Neuronal stem cell (in vitro differentiated cells): ENCODE data around the gene DIP2B.

Experiments used
- DNase-seq: peaks from one replicate; pipeline ENCODE4 v3.0.0-alpha.2; 2013; ENCODE audit warnings: low spot score
- H2AFZ ChIP-seq: one replicate; pipeline ENCODE4 v1.6.1; 2013; ENCODE audit warnings: mild to moderate bottlenecking, low read length, inconsistent platforms
- H2AK5ac ChIP-seq: 2 replicates; pipeline ENCODE4 v1.6.1; 2013; ENCODE audit warnings: low read depth, mild to moderate bottlenecking, inconsistent platforms, low read length, moderate library complexity, mixed read lengths
- H2BK120ac ChIP-seq: 2 replicates; pipeline ENCODE4 v1.6.1; 2013; ENCODE audit warnings: low read depth, mild to moderate bottlenecking, inconsistent platforms, low read length, moderate library complexity, mixed read lengths
- H2BK12ac ChIP-seq: one replicate; pipeline ENCODE4 v1.6.1; 2013; ENCODE audit warnings: low read length, inconsistent platforms
- H2BK15ac ChIP-seq: 2 replicates; pipeline ENCODE4 v1.6.1; 2013; ENCODE audit warnings: mild to moderate bottlenecking, low read length, inconsistent platforms, mixed read lengths
- H2BK5ac ChIP-seq: one replicate; pipeline ENCODE4 v1.6.1; 2013; ENCODE audit warnings: inconsistent platforms, mild to moderate bottlenecking, low read length, moderate library complexity
- H3K14ac ChIP-seq: one replicate; pipeline ENCODE4 v1.6.1; 2013; ENCODE audit warnings: low read length, inconsistent platforms
- H3K18ac ChIP-seq: 2 replicates; pipeline ENCODE4 v1.6.1; 2013; ENCODE audit warnings: low read length, inconsistent platforms
- H3K23ac ChIP-seq: 2 replicates; pipeline ENCODE4 v1.6.1; 2013; ENCODE audit warnings: low read depth, mild to moderate bottlenecking, mixed read lengths, low read length, inconsistent platforms; ENCODE audit not compliant: poor library complexity
- H3K27ac ChIP-seq: replicated peaks from 3 replicates; pipeline ENCODE4 v1.5.1; 2013; ENCODE audit warnings: low read length, inconsistent platforms
- H3K27me3 ChIP-seq, 3 experiments: 2 replicates each; pipeline ENCODE4 v1.6.1; 2013; ENCODE audit warnings: low read length in 3 of 3, mild to moderate bottlenecking in 2 of 3, inconsistent platforms in 1 of 3, low read depth in 1 of 3, mixed read lengths in 1 of 3, moderate library complexity in 1 of 3; ENCODE audit not compliant: control insufficient read depth in 3 of 3, insufficient read depth in 3 of 3
- H3K36me3 ChIP-seq, 2 donors: replicated peaks in 1 of 2; 2 replicates each; pipeline ENCODE4 v1.6.1; 2013; ENCODE audit warnings: low read length in 2 of 2; ENCODE audit not compliant: control insufficient read depth in 2 of 2, insufficient read depth in 2 of 2
- H3K4ac ChIP-seq: 2 replicates; pipeline ENCODE4 v1.6.1; 2013; ENCODE audit warnings: inconsistent platforms, mild to moderate bottlenecking, low read length, moderate library complexity
- H3K4me1 ChIP-seq, 2 donors: 1 replicate in 1 of 2; 2 replicates in 1 of 2; pipeline ENCODE4 v1.6.1; 2013; ENCODE audit warnings: low read length in 2 of 2, low read depth in 1 of 2; ENCODE audit not compliant: control insufficient read depth in 2 of 2, insufficient read depth in 1 of 2
- H3K4me2 ChIP-seq: one replicate; pipeline ENCODE4 v1.6.1; 2013; ENCODE audit warnings: mild to moderate bottlenecking, low read length, inconsistent platforms; ENCODE audit not compliant: insufficient read depth, poor library complexity, severe bottlenecking
- H3K4me3 ChIP-seq, 2 donors: 2 replicates each; pipeline ENCODE4 v1.5.1; 2013; ENCODE audit warnings: low read length in 2 of 2, mild to moderate bottlenecking in 2 of 2, inconsistent platforms in 1 of 2, moderate library complexity in 1 of 2
- H3K79me1 ChIP-seq: one replicate; pipeline ENCODE4 v1.6.1; 2013; ENCODE audit warnings: low read depth, mild to moderate bottlenecking, inconsistent platforms, low read length, moderate library complexity
- H3K9ac ChIP-seq: one replicate; pipeline ENCODE4 v1.6.1; 2013; ENCODE audit warnings: mild to moderate bottlenecking, low read depth, low read length, inconsistent platforms; ENCODE audit not compliant: poor library complexity
- H3K9me3 ChIP-seq, 2 donors: replicated peaks in 1 of 2; 2 replicates each; pipeline versions ENCODE3 to v1.6.1; 2013; ENCODE audit warnings: low read length in 2 of 2, mild to moderate bottlenecking in 2 of 2, inconsistent platforms in 1 of 2, low read depth in 1 of 2, mixed read lengths in 1 of 2, moderate library complexity in 1 of 2; ENCODE audit not compliant: control insufficient read depth in 2 of 2, insufficient read depth in 1 of 2
- H4K8ac ChIP-seq: one replicate; pipeline ENCODE4 v1.6.1; 2013; ENCODE audit warnings: low read depth, mild to moderate bottlenecking, inconsistent platforms, low read length, moderate library complexity
- H4K91ac ChIP-seq: one replicate; pipeline ENCODE4 v1.6.1; 2013; ENCODE audit warnings: low read length, low read depth, mild to moderate bottlenecking, inconsistent platforms; ENCODE audit not compliant: poor library complexity
- WGBS, 2 donors: extraction: QIAGEN DNeasy Blood & Tissue Kit; methylation state at CpG; one replicate each; pipeline ENCODE4 v1.1.7; 2013; ENCODE audit warnings: missing lambda C conversion rate in 2 of 2, mixed read lengths in 1 of 2; ENCODE audit not compliant: insufficient read length in 2 of 2, insufficient replicate concordance in 1 of 2; ENCODE audit errors: extremely low coverage in 2 of 2; 5-methylcytosine and 5-hydroxymethylcytosine counted together

The DIP2B gene

GRCh38 chr12:50517421-50518048 lies 12.8 kb downstream of the DIP2B start:
- H4K91ac ChIP-seq = no peak overlapping the region
- WGBS, 2 donors = no CpG with 5 or more reads among the region's 3 CpGs
- no peak overlapping the region for H3K9ac ChIP-seq
- H2BK15ac ChIP-seq = no peak overlapping the region
- no peak overlapping the region for H3K4me2 ChIP-seq
- no peak overlapping the region for H2AFZ ChIP-seq
- DNase-seq = no peak
- no peak overlapping the region for H3K4ac ChIP-seq
- H3K14ac ChIP-seq = no peak overlapping the region
- no peaks in the 10 kb centered on the region for H3K9me3 ChIP-seq
- H4K8ac ChIP-seq = no peak overlapping the region
- no peak overlapping the region for H2AK5ac ChIP-seq
- peaks cover 0 to 3% of the 10 kb centered on the region in 2 donors for H3K36me3 ChIP-seq
- H3K27me3 ChIP-seq = no peaks in the 10 kb centered on the region
- no peak overlapping the region for H3K27ac ChIP-seq
- no peak overlapping the region for H2BK12ac ChIP-seq
- peaks cover 5% of the 10 kb centered on the region for H3K79me1 ChIP-seq
- H3K4me1 ChIP-seq = peaks cover 2% of the 10 kb centered on the region in 2 donors
- no peak overlapping the region for H2BK120ac ChIP-seq
- H3K18ac ChIP-seq = no peak overlapping the region
- H3K4me3 ChIP-seq = no peak overlapping the region
- no peak overlapping the region for H3K23ac ChIP-seq
- no peak overlapping the region for H2BK5ac ChIP-seq

GRCh38 chr12:50518090-50518489 lies 13.3 kb downstream of the DIP2B start:
- DNase-seq = no peak
- Histone ChIP-seq H3K4me2 (no peak overlapping the region), H3K4me3 (no peak overlapping the region), H3K14ac (no peak overlapping the region), H3K27ac (no peak overlapping the region), H3K4me1 (peaks cover 2% of the 10 kb centered on the region in 2 donors), H2BK120ac (no peak overlapping the region), H4K91ac (no peak overlapping the region), H3K23ac (no peak overlapping the region), H2BK15ac (no peak overlapping the region), H3K4ac (no peak overlapping the region), H2AK5ac (no peak overlapping the region), H3K9me3 (peaks cover 0 to under 1% of the 10 kb centered on the region in 2 donors), H3K79me1 (peaks cover 4% of the 10 kb centered on the region), H3K18ac (no peak overlapping the region), H3K36me3 (peaks cover 0 to 5% of the 10 kb centered on the region in 2 donors), H3K9ac (no peak overlapping the region), H2AFZ (no peak overlapping the region), H3K27me3 (no peaks in the 10 kb centered on the region), H2BK12ac (no peak overlapping the region), H4K8ac (no peak overlapping the region), H2BK5ac (no peak overlapping the region)
- WGBS, 2 donors = no CpG with 5 or more reads among the region's 11 CpGs

- DNase-seq = no peak
- no peak overlapping the region for H3K27ac ChIP-seq
- peaks cover 2% of the 10 kb centered on the region in 2 donors for H3K4me1 ChIP-seq
- no peak overlapping the region for H3K9ac ChIP-seq
- H3K4me3 ChIP-seq = no peak overlapping the region
- H3K79me1 ChIP-seq = peaks cover 4% of the 10 kb centered on the region
- no peak overlapping the region for H4K8ac ChIP-seq
- H4K91ac ChIP-seq = no peak overlapping the region
- H2BK15ac ChIP-seq = no peak overlapping the region
- no CpG with 5 or more reads among the region's 1 CpG for WGBS, 2 donors
- no peak overlapping the region for H3K18ac ChIP-seq
- no peak overlapping the region for H2BK120ac ChIP-seq
- H3K27me3 ChIP-seq = no peaks in the 10 kb centered on the region
- no peak overlapping the region for H3K4ac ChIP-seq
- no peak overlapping the region for H3K23ac ChIP-seq
- peaks cover 0 to 5% of the 10 kb centered on the region in 2 donors for H3K9me3 ChIP-seq
- peaks cover 0 to 5% of the 10 kb centered on the region in 2 donors for H3K36me3 ChIP-seq
- no peak overlapping the region for H2AK5ac ChIP-seq
- no peak overlapping the region for H2AFZ ChIP-seq
- H2BK12ac ChIP-seq = no peak overlapping the region
- H3K4me2 ChIP-seq = no peak overlapping the region
- no peak overlapping the region for H3K14ac ChIP-seq
- H2BK5ac ChIP-seq = no peak overlapping the region
These were observed 14.6 kb downstream of the DIP2B start for GRCh38 chr12:50519353-50519752.

- Histone ChIP-seq H3K27me3 (no peaks in the 10 kb centered on the region), H3K79me1 (peaks cover 4% of the 10 kb centered on the region), H3K4me2 (no peak overlapping the region), H3K27ac (no peak overlapping the region), H3K4me3 (no peak overlapping the region), H4K8ac (no peak overlapping the region), H4K91ac (no peak overlapping the region), H2AK5ac (no peak overlapping the region), H2BK120ac (no peak overlapping the region), H2BK15ac (no peak overlapping the region), H3K23ac (no peak overlapping the region), H2BK5ac (no peak overlapping the region), H3K4ac (no peak overlapping the region), H2AFZ (no peak overlapping the region), H3K36me3 (peaks cover 0 to 8% of the 10 kb centered on the region in 2 donors), H3K9ac (no peak overlapping the region), H3K18ac (no peak overlapping the region), H2BK12ac (no peak overlapping the region), H3K9me3 (peaks cover 0 to 5% of the 10 kb centered on the region in 2 donors), H3K14ac (no peak overlapping the region), H3K4me1 (peaks cover 2% of the 10 kb centered on the region in 2 donors)
- no CpG with 5 or more reads among the region's 8 CpGs for WGBS, 2 donors
- DNase-seq = no peak
These were observed 15.8 kb downstream of the DIP2B start for GRCh38 chr12:50520416-50521207.
